Mucosa of stomach (tissue), 1 donor: Measurements from ENCODE around the gene SLC1A1.

Experiments used
- H3K27me3 ChIP-seq: one replicate; pipeline ENCODE4 v1.7.0; 2013; ENCODE audit warnings: mild to moderate bottlenecking, low read length; ENCODE audit not compliant: control insufficient read depth, insufficient read depth
- H3K36me3 ChIP-seq: one replicate; pipeline ENCODE4 v1.7.0; 2013; ENCODE audit warnings: low read length; ENCODE audit not compliant: control insufficient read depth, insufficient read depth
- H3K4me1 ChIP-seq: one replicate; pipeline ENCODE4 v1.7.0; 2013; ENCODE audit warnings: mild to moderate bottlenecking, low read length; ENCODE audit not compliant: control insufficient read depth, insufficient read depth
- H3K4me3 ChIP-seq: one replicate; pipeline ENCODE4 v1.7.0; 2013; ENCODE audit warnings: low read length
- H3K9ac ChIP-seq: one replicate; pipeline ENCODE4 v1.7.0; 2013; ENCODE audit warnings: mild to moderate bottlenecking, low read length, moderate library complexity
- H3K9me3 ChIP-seq: one replicate; pipeline ENCODE4 v1.7.0; 2013; ENCODE audit warnings: mild to moderate bottlenecking, low read length, moderate library complexity; ENCODE audit not compliant: control insufficient read depth
- donor health status: Pancreatic carcinoma.

The SLC1A1 gene

GRCh38 chr9:4494332-4494731 is 4.1 kb downstream of the SLC1A1 start:
- peaks cover 13% of the 10 kb centered on the region for H3K4me1 ChIP-seq
- no peaks in the 10 kb centered on the region for H3K9me3 ChIP-seq
- no peaks in the 10 kb centered on the region for H3K27me3 ChIP-seq
- no peak overlapping the region for H3K4me3 ChIP-seq
- H3K36me3 ChIP-seq, result no peaks in the 10 kb centered on the region
- H3K9ac ChIP-seq, result no peak overlapping the region

GRCh38 chr9:4494806-4495205 is 4.5 kb downstream of the SLC1A1 start:
- no peak overlapping the region for H3K4me3 ChIP-seq
- H3K36me3 ChIP-seq, result no peaks in the 10 kb centered on the region
- peaks cover 13% of the 10 kb centered on the region for H3K4me1 ChIP-seq
- H3K27me3 ChIP-seq, result no peaks in the 10 kb centered on the region
- no peak overlapping the region for H3K9ac ChIP-seq
- no peaks in the 10 kb centered on the region for H3K9me3 ChIP-seq

GRCh38 chr9:4495537-4495936 is 5.3 kb downstream of the SLC1A1 start:
- H3K4me3 ChIP-seq, result no peak overlapping the region
- H3K9ac ChIP-seq, result no peak overlapping the region
- H3K4me1 ChIP-seq, result peaks cover 13% of the 10 kb centered on the region
- H3K27me3 ChIP-seq, result no peaks in the 10 kb centered on the region
- no peaks in the 10 kb centered on the region for H3K36me3 ChIP-seq
- no peaks in the 10 kb centered on the region for H3K9me3 ChIP-seq

- no peak overlapping the region for H3K4me3 ChIP-seq
- H3K27me3 ChIP-seq, result no peaks in the 10 kb centered on the region
- H3K36me3 ChIP-seq, result no peaks in the 10 kb centered on the region
- peaks cover 4% of the 10 kb centered on the region for H3K4me1 ChIP-seq
- no peaks in the 10 kb centered on the region for H3K9me3 ChIP-seq
- H3K9ac ChIP-seq, result no peak overlapping the region
Observed at GRCh38 chr9:4496497-4496896, 6.2 kb downstream of the SLC1A1 start.

GRCh38 chr9:4497395-4497794 is 7.1 kb downstream of the SLC1A1 start:
- H3K4me1 ChIP-seq, result no peaks in the 10 kb centered on the region
- no peaks in the 10 kb centered on the region for H3K36me3 ChIP-seq
- H3K9ac ChIP-seq, result no peak overlapping the region
- no peak overlapping the region for H3K4me3 ChIP-seq
- no peaks in the 10 kb centered on the region for H3K27me3 ChIP-seq
- no peaks in the 10 kb centered on the region for H3K9me3 ChIP-seq

GRCh38 chr9:4497855-4498254 is 7.6 kb downstream of the SLC1A1 start:
- Histone ChIP-seq H3K4me3 (no peak overlapping the region), H3K36me3 (no peaks in the 10 kb centered on the region), H3K4me1 (no peaks in the 10 kb centered on the region), H3K9ac (no peak overlapping the region), H3K27me3 (no peaks in the 10 kb centered on the region), H3K9me3 (no peaks in the 10 kb centered on the region)

GRCh38 chr9:4499917-4500316 is 9.6 kb downstream of the SLC1A1 start:
- H3K4me3 ChIP-seq, result no peak overlapping the region
- no peaks in the 10 kb centered on the region for H3K4me1 ChIP-seq
- H3K9ac ChIP-seq, result no peak overlapping the region
- H3K27me3 ChIP-seq, result no peaks in the 10 kb centered on the region
- no peaks in the 10 kb centered on the region for H3K36me3 ChIP-seq
- no peaks in the 10 kb centered on the region for H3K9me3 ChIP-seq

- Histone ChIP-seq H3K9ac (no peak overlapping the region), H3K36me3 (no peaks in the 10 kb centered on the region), H3K4me1 (no peaks in the 10 kb centered on the region), H3K4me3 (no peak overlapping the region), H3K9me3 (no peaks in the 10 kb centered on the region), H3K27me3 (no peaks in the 10 kb centered on the region)
Observed at GRCh38 chr9:4501147-4501507, 10.9 kb downstream of the SLC1A1 start.

GRCh38 chr9:4502444-4502843 is 12.2 kb downstream of the SLC1A1 start:
- Histone ChIP-seq H3K4me1 (no peaks in the 10 kb centered on the region), H3K36me3 (no peaks in the 10 kb centered on the region), H3K27me3 (no peaks in the 10 kb centered on the region), H3K4me3 (no peak overlapping the region), H3K9me3 (no peaks in the 10 kb centered on the region), H3K9ac (no peak overlapping the region)

- Histone ChIP-seq H3K27me3 (no peaks in the 10 kb centered on the region), H3K4me1 (no peaks in the 10 kb centered on the region), H3K9me3 (no peaks in the 10 kb centered on the region), H3K9ac (no peak overlapping the region), H3K36me3 (no peaks in the 10 kb centered on the region), H3K4me3 (no peak overlapping the region)
Observed at GRCh38 chr9:4503103-4503502, 12.8 kb downstream of the SLC1A1 start.

- Histone ChIP-seq H3K4me1 (no peaks in the 10 kb centered on the region), H3K4me3 (no peak overlapping the region), H3K36me3 (no peaks in the 10 kb centered on the region), H3K9ac (no peak overlapping the region), H3K9me3 (no peaks in the 10 kb centered on the region), H3K27me3 (no peaks in the 10 kb centered on the region)
Observed at GRCh38 chr9:4504250-4504649, 14.0 kb downstream of the SLC1A1 start.

- Histone ChIP-seq H3K9me3 (no peaks in the 10 kb centered on the region), H3K4me1 (peaks cover 5% of the 10 kb centered on the region), H3K36me3 (no peaks in the 10 kb centered on the region), H3K9ac (no peak overlapping the region), H3K4me3 (no peak overlapping the region), H3K27me3 (no peaks in the 10 kb centered on the region)
Observed at GRCh38 chr9:4506490-4506889, 16.2 kb downstream of the SLC1A1 start.

- no peak overlapping the region for H3K4me3 ChIP-seq
- no peak overlapping the region for H3K9ac ChIP-seq
- H3K4me1 ChIP-seq, result peaks cover 5% of the 10 kb centered on the region
- no peaks in the 10 kb centered on the region for H3K9me3 ChIP-seq
- no peaks in the 10 kb centered on the region for H3K36me3 ChIP-seq
- H3K27me3 ChIP-seq, result no peaks in the 10 kb centered on the region
Observed at GRCh38 chr9:4507306-4508130, 17.2 kb downstream of the SLC1A1 start.
